RWPE2 (cell line): ENCODE measurements around the gene ZC3HAV1.

ENCODE experiments used
- ATAC-seq: fragments of 200-7000 bp; cut with Tn5 transposase; 3 replicates; pipeline ENCODE4 v1.9.1; 2021; ENCODE audit warnings: low read depth
- DNase-seq: peaks from one replicate; pipeline ENCODE4 v3.0.0-alpha.2; 2020; ENCODE audit warnings: low spot score
- H3K27ac ChIP-seq: fragments of 450-650 bp; 2 replicates; pipeline ENCODE4 v1.5.1; 2017; ENCODE audit warnings: mild to moderate bottlenecking; ENCODE audit not compliant: poor library complexity, severe bottlenecking
- H3K27me3 ChIP-seq: fragments of 250-450 bp; sonication (Bioruptor Pico); 2 replicates; pipeline ENCODE4 v1.5.1; 2021; ENCODE audit warnings: mild to moderate bottlenecking, moderate library complexity; ENCODE audit not compliant: insufficient read depth, poor library complexity, severe bottlenecking
- H3K36me3 ChIP-seq: fragments of 250-450 bp; sonication (Bioruptor Pico); 2 replicates; pipeline ENCODE4 v1.5.1; 2020; ENCODE audit warnings: low read depth, mild to moderate bottlenecking, moderate library complexity
- H3K4me1 ChIP-seq: fragments of 250-450 bp; sonication (Bioruptor Pico); 2 replicates; pipeline ENCODE4 v1.5.1; 2021; ENCODE audit warnings: mild to moderate bottlenecking, moderate library complexity; ENCODE audit not compliant: insufficient read depth, poor library complexity, severe bottlenecking
- H3K4me3 ChIP-seq: fragments of 250-450 bp; sonication (Bioruptor Pico); 2 replicates; pipeline ENCODE4 v1.5.1; 2021; ENCODE audit warnings: mild to moderate bottlenecking, moderate library complexity; ENCODE audit not compliant: severe bottlenecking
- H3K9me3 ChIP-seq: fragments of 250-450 bp; sonication (Bioruptor Pico); 2 replicates; pipeline ENCODE4 v1.5.1; 2021; ENCODE audit warnings: mild to moderate bottlenecking, moderate library complexity; ENCODE audit not compliant: severe bottlenecking
- TF ChIP-seq, protein P1 (sequence below): fragments of 450-650 bp; IDR thresholded peaks from one replicate; pipeline ENCODE4 v1.5.1; 2017; ENCODE audit warnings: mild to moderate bottlenecking, moderate library complexity; ENCODE audit not compliant: poor library complexity, severe bottlenecking

Gene ZC3HAV1

DNA sequence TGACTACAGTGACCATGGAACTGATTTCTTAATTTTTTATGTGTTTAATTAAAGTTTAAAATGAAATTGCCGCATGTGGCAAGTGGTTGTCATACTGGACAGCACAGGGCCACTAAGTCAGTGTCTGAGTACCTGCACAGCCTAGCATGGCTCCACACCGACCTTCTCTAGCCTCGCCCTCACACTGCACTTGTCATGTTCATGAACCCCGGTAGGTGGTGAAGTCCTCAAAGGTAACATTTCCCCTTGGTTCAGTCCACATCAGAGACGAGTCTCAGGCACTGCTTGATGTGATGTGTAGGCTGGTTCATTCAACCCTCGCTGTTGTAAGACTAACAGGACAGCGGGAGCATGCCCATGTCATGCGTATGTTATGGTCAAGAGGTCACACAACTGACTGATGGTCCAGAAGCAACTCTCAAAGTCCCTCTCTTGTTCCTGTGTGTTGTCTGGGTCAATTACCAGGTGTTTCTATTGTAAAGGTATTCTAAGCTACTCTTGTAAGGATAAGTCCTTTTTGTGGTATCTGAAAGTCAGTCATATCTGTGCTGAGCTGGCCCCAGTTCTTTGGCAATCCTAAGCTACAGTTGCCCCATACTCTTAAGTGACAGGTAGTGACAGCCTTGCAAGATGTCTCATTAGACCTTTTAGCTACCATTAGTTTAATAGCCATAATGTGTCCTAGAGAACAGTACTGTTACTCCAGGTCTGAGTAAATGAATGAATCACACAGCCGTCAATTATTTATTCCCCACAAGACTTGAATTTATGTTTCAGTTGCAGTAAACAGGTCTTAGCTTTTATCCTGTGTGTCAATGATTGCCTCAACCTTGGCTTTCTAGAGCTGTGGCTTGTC is 40.7 kb downstream of the ZC3HAV1 start:
- TF ChIP-seq, protein P1, sequence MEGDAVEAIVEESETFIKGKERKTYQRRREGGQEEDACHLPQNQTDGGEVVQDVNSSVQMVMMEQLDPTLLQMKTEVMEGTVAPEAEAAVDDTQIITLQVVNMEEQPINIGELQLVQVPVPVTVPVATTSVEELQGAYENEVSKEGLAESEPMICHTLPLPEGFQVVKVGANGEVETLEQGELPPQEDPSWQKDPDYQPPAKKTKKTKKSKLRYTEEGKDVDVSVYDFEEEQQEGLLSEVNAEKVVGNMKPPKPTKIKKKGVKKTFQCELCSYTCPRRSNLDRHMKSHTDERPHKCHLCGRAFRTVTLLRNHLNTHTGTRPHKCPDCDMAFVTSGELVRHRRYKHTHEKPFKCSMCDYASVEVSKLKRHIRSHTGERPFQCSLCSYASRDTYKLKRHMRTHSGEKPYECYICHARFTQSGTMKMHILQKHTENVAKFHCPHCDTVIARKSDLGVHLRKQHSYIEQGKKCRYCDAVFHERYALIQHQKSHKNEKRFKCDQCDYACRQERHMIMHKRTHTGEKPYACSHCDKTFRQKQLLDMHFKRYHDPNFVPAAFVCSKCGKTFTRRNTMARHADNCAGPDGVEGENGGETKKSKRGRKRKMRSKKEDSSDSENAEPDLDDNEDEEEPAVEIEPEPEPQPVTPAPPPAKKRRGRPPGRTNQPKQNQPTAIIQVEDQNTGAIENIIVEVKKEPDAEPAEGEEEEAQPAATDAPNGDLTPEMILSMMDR, result no peak
- Histone ChIP-seq H3K4me3 (no peak overlapping the region), H3K9me3 (no peaks in the 10 kb centered on the region), H3K27ac (no peak overlapping the region), H3K27me3 (no peaks in the 10 kb centered on the region), H3K36me3 (peaks cover 90% of the 10 kb centered on the region), H3K4me1 (no peaks in the 10 kb centered on the region)
- DNase-seq, result no peak
- no peak for ATAC-seq

DNA sequence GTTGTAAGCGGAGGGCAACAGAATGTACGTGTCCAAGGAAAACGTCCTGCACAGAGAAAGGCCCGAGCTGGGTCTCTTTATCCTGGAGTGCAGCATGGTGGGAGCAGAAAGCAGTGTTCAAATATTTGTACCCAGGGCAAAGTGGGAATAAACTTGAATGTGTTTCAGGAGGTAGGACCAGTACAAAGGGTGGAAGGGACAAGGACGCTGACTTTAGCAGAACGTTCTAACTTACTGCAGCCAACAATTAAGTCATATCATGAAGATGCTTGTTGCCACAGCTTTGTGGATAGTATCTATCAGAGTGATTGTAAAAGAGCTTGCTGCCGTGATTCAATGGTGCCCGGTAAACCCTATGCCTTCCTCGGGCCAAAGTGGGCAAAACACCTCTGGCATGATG is 43.2 kb downstream of the ZC3HAV1 start:
- no peak for DNase-seq
- H3K27ac ChIP-seq, result no peak overlapping the region
- no peaks in the 10 kb centered on the region for H3K27me3 ChIP-seq
- no peaks in the 10 kb centered on the region for H3K4me1 ChIP-seq
- peaks cover 87% of the 10 kb centered on the region for H3K36me3 ChIP-seq
- TF ChIP-seq, protein P1, result no peak
- no peaks in the 10 kb centered on the region for H3K9me3 ChIP-seq
- no peak overlapping the region for H3K4me3 ChIP-seq
- ATAC-seq, result no peak

DNA sequence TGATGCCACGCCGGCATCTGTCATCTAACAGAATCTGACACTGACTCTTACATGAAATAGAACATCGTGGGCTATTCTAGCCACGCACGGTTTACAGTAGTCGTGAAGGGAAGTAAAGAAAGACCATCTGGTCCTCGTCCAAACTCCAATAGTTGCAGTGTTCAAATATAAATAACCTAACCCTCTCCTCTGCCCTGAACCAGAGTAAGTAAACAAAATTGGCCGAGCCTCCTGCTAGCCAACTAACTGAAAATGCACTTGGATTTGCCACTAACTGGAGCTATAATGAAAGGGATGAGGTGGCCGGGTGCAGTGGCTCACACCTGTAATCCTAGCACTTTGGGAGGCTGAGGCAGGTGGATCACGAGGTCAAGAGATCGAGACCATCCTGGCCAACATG is 44.2 kb downstream of the ZC3HAV1 start:
- Histone ChIP-seq H3K4me3 (no peak overlapping the region), H3K36me3 (peaks cover 90% of the 10 kb centered on the region), H3K27me3 (no peaks in the 10 kb centered on the region), H3K9me3 (no peaks in the 10 kb centered on the region), H3K4me1 (no peaks in the 10 kb centered on the region), H3K27ac (no peak overlapping the region)
- ATAC-seq (no peak), DNase-seq (no peak)
- TF ChIP-seq, protein P1, result no peak

DNA sequence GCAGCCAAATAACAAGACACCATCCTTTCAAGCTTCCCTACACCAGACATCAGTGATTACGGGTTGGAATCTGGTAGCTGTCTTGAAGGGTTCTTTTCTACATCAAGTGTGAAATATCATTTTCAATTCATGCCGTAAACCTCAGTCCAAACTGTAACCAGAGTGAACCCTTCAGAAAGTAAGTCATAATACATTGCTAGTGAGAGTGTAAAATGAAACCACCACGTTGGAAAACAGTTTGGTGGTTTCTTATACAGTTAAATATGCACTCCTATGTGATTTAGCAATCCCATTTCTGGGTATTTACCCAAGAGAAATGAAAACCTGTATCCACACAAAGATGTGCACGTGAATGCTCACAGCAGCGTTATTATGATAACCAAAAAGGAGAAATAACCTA is 48.1 kb downstream of the ZC3HAV1 start:
- H3K4me3 ChIP-seq, result no peak overlapping the region
- H3K9me3 ChIP-seq, result no peaks in the 10 kb centered on the region
- H3K27ac ChIP-seq, result no peak overlapping the region
- H3K27me3 ChIP-seq, result no peaks in the 10 kb centered on the region
- DNase-seq (no peak), ATAC-seq (no peak)
- no peaks in the 10 kb centered on the region for H3K4me1 ChIP-seq
- TF ChIP-seq, protein P1, result no peak
- peaks cover 84% of the 10 kb centered on the region for H3K36me3 ChIP-seq

DNA sequence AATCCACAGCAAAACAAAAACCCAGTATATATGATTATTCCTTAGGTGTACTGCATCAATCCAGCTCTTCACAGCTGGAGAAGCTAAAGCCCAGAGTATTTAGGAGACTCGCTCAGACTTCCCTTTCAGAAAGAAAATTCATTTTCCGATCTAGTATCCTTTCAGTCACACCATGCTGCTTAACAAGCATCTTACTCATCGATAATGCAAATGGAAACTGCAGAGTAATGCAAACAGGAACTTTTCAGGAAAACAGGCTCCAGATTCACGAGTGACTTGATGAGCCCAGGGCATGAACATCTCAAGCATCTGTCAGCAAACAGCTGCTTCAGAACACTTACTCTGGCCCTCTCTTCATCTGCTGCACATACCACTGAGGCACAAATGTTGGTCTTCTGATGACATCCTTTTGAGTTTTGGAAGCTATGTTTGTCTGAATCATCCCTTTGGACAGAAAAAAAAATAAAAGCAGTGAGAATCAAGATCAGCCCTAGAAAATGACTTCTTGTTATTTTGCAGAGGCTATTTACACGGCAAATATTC is 48.8 kb downstream of the ZC3HAV1 start:
- H3K27me3 ChIP-seq, result no peaks in the 10 kb centered on the region
- peaks cover 82% of the 10 kb centered on the region for H3K36me3 ChIP-seq
- no peaks in the 10 kb centered on the region for H3K9me3 ChIP-seq
- DNase-seq, result no peak
- no peak overlapping the region for H3K27ac ChIP-seq
- TF ChIP-seq, protein P1, result no peak
- H3K4me3 ChIP-seq, result no peak overlapping the region
- H3K4me1 ChIP-seq, result no peaks in the 10 kb centered on the region
- ATAC-seq, result no peak
